Vagina (tissue), 2 donors: ENCODE data around the gene NTF3. TPM values are rescaled to one million over a fixed set of nuclear protein-coding genes. Genes with fewer than 3 reads are reported as not detected.

Source experiments
- DNase-seq, 2 donors: peaks; one replicate each; pipeline ENCODE4 v3.0.0-alpha.2; 2017; ENCODE audit errors: extremely low spot score in 2 of 2
- H3K27ac ChIP-seq: fragments of 200-600 bp; sonication (generic); one replicate; pipeline ENCODE4 v1.5.1; 2019
- H3K27me3 ChIP-seq: fragments of 200-600 bp; sonication (generic); one replicate; pipeline ENCODE4 v1.5.1; 2019
- H3K36me3 ChIP-seq, 2 donors: fragments of 200-600 bp; sonication (generic); one replicate each; pipeline ENCODE4 v1.5.1; 2017 to 2019
- H3K4me1 ChIP-seq: fragments of 200-600 bp; sonication (generic); one replicate; pipeline ENCODE4 v1.5.1; 2019
- H3K4me3 ChIP-seq, 2 donors: fragments of 200-600 bp; sonication (generic); 1 replicate in 1 of 2; 2 replicates in 1 of 2; pipeline ENCODE4 v1.5.1; 2016 to 2019
- H3K9me3 ChIP-seq: fragments of 200-600 bp; sonication (generic); one replicate; pipeline ENCODE4 v1.5.1; 2019
- POLR2A ChIP-seq, 2 donors: fragments of 450-650 bp; IDR thresholded peaks; one replicate each; pipeline ENCODE4 v1.6.1; 2017; ENCODE audit warnings: antibody characterized with exemption in 2 of 2, mild to moderate bottlenecking in 2 of 2, moderate library complexity in 2 of 2
- intact Hi-C: fragments of 100-400 bp; cut with DNase I; formaldehyde crosslinking; loops from one replicate; pipeline ENCODE4 v1.15.1; 2023
- total RNA-seq: library from RNA; depleted of rRNA; stranded (reverse); fragments of >200 nt; gene quantifications from one replicate; pipeline ENCODE4 v1.2.3, GENCODE V29; 2016
- TF ChIP-seq, protein P1 (sequence below), 3 experiments: fragments of 450-650 bp in 2 of 3; fragments of 200-600 bp in 1 of 3; sonication (generic) in 1 of 3; IDR thresholded peaks; one replicate each; pipeline ENCODE4 v1.5.1; 2017 to 2019; ENCODE audit warnings: antibody characterized with exemption in 3 of 3, mild to moderate bottlenecking in 2 of 3, moderate library complexity in 2 of 3

The NTF3 gene
- total RNA-seq, 1 donor from 2014 or later: 1.7 TPM

DNA sequence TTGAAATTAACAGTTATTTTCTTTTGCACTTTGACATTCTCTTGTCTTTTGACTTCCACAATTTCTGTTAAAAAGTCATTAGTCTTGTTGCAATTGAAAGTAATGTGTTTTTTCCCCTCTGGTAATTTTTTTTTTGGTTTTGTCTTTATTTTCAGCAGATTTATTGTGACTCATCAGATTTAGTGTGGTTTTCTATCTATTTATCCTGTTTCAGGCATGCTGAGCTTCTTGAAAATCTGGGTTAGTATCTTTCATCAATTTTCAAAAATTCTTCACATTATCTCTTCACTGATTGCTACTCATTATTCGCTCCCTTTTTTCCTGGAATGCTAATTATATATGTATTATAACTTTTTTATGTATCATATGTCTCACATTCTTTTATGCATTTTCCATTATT lies 15.3 kb upstream of the NTF3 start:
- Histone ChIP-seq H3K36me3 (no peaks in the 10 kb centered on the region), H3K4me3 (no peak overlapping the region), H3K27me3 (no peaks in the 10 kb centered on the region), H3K4me1 (no peaks in the 10 kb centered on the region), H3K27ac (no peak overlapping the region), H3K9me3 (no peaks in the 10 kb centered on the region)
- no peak for DNase-seq
- intact Hi-C loops: no loop called here
- TF ChIP-seq, protein P1, sequence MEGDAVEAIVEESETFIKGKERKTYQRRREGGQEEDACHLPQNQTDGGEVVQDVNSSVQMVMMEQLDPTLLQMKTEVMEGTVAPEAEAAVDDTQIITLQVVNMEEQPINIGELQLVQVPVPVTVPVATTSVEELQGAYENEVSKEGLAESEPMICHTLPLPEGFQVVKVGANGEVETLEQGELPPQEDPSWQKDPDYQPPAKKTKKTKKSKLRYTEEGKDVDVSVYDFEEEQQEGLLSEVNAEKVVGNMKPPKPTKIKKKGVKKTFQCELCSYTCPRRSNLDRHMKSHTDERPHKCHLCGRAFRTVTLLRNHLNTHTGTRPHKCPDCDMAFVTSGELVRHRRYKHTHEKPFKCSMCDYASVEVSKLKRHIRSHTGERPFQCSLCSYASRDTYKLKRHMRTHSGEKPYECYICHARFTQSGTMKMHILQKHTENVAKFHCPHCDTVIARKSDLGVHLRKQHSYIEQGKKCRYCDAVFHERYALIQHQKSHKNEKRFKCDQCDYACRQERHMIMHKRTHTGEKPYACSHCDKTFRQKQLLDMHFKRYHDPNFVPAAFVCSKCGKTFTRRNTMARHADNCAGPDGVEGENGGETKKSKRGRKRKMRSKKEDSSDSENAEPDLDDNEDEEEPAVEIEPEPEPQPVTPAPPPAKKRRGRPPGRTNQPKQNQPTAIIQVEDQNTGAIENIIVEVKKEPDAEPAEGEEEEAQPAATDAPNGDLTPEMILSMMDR (IDR thresholded peaks at IDR 0.05): no peak
- TF ChIP-seq POLR2A (IDR thresholded peaks at IDR 0.05): no peak

DNA sequence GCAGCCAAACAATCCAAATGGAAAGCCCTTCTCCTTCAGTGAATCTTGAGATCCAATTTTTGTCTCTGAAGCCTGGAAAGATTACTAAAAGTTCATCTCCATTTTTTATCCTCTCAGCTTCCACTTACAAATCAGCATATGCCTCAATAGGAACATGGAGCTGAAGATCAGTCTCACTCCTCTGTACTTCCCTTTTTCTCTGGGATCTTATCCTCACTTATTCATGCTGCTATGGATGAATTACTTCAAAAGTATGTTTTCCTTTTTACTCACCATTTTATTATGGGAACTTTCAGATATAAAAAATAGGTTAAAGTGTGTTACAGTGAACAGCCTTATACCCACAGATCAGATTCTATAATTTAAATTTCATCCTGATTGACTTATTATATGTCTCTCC lies 14.4 kb upstream of the NTF3 start:
- Histone ChIP-seq H3K36me3 (no peaks in the 10 kb centered on the region), H3K4me1 (no peaks in the 10 kb centered on the region), H3K9me3 (no peaks in the 10 kb centered on the region), H3K4me3 (no peak overlapping the region), H3K27me3 (no peaks in the 10 kb centered on the region), H3K27ac (no peak overlapping the region)
- TF ChIP-seq, protein P1 (IDR thresholded peaks at IDR 0.05): no peak
- no peak for TF ChIP-seq POLR2A (IDR thresholded peaks at IDR 0.05)
- intact Hi-C loops: no loop called here
- no peak for DNase-seq

DNA sequence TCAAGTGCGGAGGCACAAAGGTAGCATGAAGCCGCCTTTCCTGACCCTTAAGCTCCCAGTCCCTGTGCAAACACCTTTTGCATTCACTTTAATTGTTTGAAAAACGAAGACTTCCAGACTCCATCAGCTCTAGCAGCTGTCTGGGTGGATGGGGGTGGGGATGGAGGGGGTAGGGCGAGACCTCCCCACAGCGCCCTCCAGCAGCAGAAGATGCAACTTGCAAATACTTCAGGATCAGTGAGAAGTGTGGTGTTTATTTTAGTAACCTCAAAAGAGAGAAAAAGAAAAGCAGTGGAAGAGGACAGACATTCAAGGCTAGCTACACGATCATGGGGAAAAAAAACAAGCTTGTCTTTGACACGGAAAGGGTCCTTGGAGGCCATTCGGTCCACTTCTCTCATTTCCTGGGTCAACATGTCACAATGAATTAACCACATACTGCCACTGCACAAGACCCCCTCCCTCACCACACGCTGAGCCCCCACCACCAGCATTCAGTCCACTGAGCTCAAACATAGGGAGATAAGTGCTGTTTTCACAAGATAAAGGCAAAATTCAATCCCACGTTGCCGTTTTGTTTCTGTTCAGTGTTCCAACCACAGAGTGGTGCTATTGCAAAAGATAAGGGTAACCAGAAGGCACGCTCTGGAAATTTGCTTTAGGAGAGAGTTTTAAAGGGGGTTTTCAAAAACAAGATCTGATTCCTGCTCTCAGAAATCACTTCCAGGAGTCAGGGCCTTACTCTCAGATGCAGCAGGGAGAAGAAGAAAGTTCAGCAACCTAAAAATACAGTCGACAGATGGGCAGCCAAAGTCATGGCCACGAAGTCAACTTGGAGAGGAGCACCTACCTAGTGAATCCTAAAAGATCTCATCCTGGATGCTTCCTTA lies 3.3 kb upstream of the NTF3 start:
- Histone ChIP-seq H3K9me3 (no peaks in the 10 kb centered on the region), H3K27ac (no peak overlapping the region), H3K36me3 (no peaks in the 10 kb centered on the region), H3K4me1 (peaks cover 40% of the 10 kb centered on the region), H3K4me3 (no peak overlapping the region), H3K27me3 (no peaks in the 10 kb centered on the region)
- intact Hi-C loops: loop anchor here (5.0 kb wide), 1 partner anchor 224 kb away; no protein-coding TSS in a partner anchor
- no peak for DNase-seq
- TF ChIP-seq, protein P1 (IDR thresholded peaks at IDR 0.05): peak; percentile 27 to 55 (median 44)
- TF ChIP-seq POLR2A (IDR thresholded peaks at IDR 0.05): no peak

DNA sequence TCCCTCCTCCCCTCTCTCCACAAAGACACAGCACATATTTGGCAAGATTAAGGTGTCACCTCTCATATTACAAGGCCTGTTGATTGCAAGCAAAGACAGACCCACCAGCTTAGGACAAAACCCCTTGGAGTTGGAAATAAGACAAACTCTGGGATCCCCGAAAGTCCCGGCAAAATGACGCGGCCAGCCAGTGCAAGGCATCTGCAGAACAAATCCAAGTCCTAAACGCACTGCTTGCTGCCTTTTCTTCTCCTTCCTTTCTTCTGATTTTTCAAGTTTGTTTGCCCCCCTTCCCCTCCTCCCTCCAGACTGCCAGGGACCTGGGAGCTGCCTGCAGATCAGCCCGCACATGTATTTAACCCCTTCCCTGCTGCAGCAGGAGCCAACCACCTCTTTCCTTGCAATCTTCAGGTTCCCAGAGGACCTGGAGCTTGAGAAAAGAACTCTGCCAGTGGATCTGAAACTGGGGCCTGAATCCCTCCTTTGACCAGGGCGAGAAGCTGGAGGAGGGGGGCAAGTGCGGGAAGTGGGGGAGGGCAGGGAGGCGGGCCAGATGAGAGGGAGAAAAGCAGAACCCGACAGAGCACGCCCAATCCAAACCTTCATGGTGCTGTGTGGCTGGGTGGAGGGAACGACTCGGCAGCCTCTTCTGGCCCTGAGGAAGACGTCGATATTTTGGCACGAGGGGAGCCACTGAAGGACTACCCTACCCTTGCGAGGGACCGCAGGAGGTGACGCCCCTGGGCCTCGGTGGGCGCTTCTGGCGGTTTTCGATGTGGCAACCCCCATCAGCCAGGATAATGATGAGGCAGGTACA lies 2.0 kb upstream of the NTF3 start:
- intact Hi-C loops: loop anchor here (5.0 kb wide), 1 partner anchor 222 kb away; no protein-coding TSS in a partner anchor
- no peak for TF ChIP-seq POLR2A (IDR thresholded peaks at IDR 0.05)
- TF ChIP-seq, protein P1 (IDR thresholded peaks at IDR 0.05): no peak
- peaks cover 54% of the 10 kb centered on the region for H3K4me1 ChIP-seq
- no peaks in the 10 kb centered on the region for H3K36me3 ChIP-seq
- DNase-seq: no peak
- peak overlapping the region; percentile 58 for H3K27ac ChIP-seq
- H3K9me3 ChIP-seq: no peaks in the 10 kb centered on the region
- peak overlapping the region; percentile 56 to 69 for H3K4me3 ChIP-seq
- no peaks in the 10 kb centered on the region for H3K27me3 ChIP-seq
